Measurements from ENCODE around the gene TPBG.

- TF ChIP-seq YY1 (IDR thresholded peaks at IDR 0.05; ENCODE audit: insufficient read depth, insufficient read length) (no peak), ZNF274 (IDR thresholded peaks at IDR 0.05; ENCODE audit: low read depth, low read length) (no peak)
Observed at GRCh38 chr6:82416346-82416745, 52.7 kb downstream of the TPBG start.
